Central memory CD4-positive, alpha-beta T cell (primary cell): ENCODE data around the gene C3.
"Not testable (repeated sequence)": the region's sequence is repeated elsewhere in the genome, so short reads cannot be mapped to it uniquely, and the experiment has no call there.

Experiments
- DNase-seq: peaks from one replicate; pipeline ENCODE4 v3.0.0; 2022

The C3 gene

GRCh38 chr19:6712231-6712630 lies 8.2 kb downstream of the C3 start:
- no peak for DNase-seq

GRCh38 chr19:6711605-6712004 lies 8.8 kb downstream of the C3 start:
- DNase-seq, result no peak

- no peak for DNase-seq
Observed at GRCh38 chr19:6711078-6711361, 9.4 kb downstream of the C3 start.

GRCh38 chr19:6710273-6711077 lies 10.0 kb downstream of the C3 start:
- no peak for DNase-seq

GRCh38 chr19:6709549-6709948 lies 10.9 kb downstream of the C3 start:
- DNase-seq, result no peak

GRCh38 chr19:6708913-6709312 lies 11.5 kb downstream of the C3 start:
- DNase-seq, result not testable (repeated sequence)

GRCh38 chr19:6708346-6708745 lies 12.1 kb downstream of the C3 start:
- no peak for DNase-seq

- DNase-seq, result no peak
Observed at GRCh38 chr19:6707658-6708018, 12.8 kb downstream of the C3 start.

- DNase-seq, result no peak
Observed at GRCh38 chr19:6707011-6707657, 13.3 kb downstream of the C3 start.

- DNase-seq, result no peak
Observed at GRCh38 chr19:6706633-6706958, 13.9 kb downstream of the C3 start.

- DNase-seq, result no peak
Observed at GRCh38 chr19:6705931-6706632, 14.4 kb downstream of the C3 start.

GRCh38 chr19:6700586-6701316 lies 19.7 kb downstream of the C3 start:
- DNase-seq, result no peak

GRCh38 chr19:6699935-6700334 lies 20.5 kb downstream of the C3 start:
- DNase-seq, result no peak

GRCh38 chr19:6697291-6697690 lies 23.2 kb downstream of the C3 start:
- no peak for DNase-seq

GRCh38 chr19:6696239-6696820 lies 24.1 kb downstream of the C3 start:
- no peak for DNase-seq

- no peak for DNase-seq
Observed at GRCh38 chr19:6694147-6694815, 26.2 kb downstream of the C3 start.

- DNase-seq, result no peak
Observed at GRCh38 chr19:6693681-6694080, 26.8 kb downstream of the C3 start.

- DNase-seq, result no peak
Observed at GRCh38 chr19:6693056-6693471, 27.4 kb downstream of the C3 start.

- no peak for DNase-seq
Observed at GRCh38 chr19:6692027-6692426, 28.4 kb downstream of the C3 start.

GRCh38 chr19:6691342-6691741 lies 29.1 kb downstream of the C3 start:
- no peak for DNase-seq

GRCh38 chr19:6690160-6690885 lies 30.1 kb downstream of the C3 start:
- DNase-seq, result no peak

GRCh38 chr19:6687114-6687513 lies 33.3 kb downstream of the C3 start:
- DNase-seq, result no peak
